COR-L47 (cell line): ENCODE results near the gene LPO.
A peak's percentile ranks its signal among the peaks of the same experiment; 100 is the strongest.

Experiments
- DNase-seq: peaks from one replicate; lab custom pipeline; 2025; lab: John Stamatoyannopoulos, UW

The LPO gene

DNA sequence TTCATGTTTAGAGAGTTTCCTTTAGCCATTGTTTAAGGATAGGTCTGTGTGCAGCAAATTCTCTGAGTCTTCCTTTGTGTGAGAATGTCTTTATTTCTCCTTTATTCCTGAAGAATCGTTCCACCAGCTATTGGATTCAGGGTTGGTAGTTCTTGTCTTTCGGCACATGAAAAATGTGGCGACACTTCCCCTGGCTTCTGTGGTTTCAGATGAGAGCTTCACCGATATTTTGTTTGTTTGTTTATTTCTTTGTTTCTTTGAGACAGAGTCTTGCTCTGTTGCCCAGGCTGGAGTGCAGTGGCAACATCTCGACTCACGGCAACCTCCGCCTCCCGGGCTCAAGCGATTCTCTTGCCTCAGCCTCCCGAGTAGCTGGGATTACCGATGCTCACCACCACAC lies 23.8 kb downstream of the LPO start:
- no peak for DNase-seq

GRCh38 chr17:58263773-58264172 lies 25.4 kb downstream of the LPO start:
- no peak for DNase-seq

GRCh38 chr17:58264407-58265103 lies 26.2 kb downstream of the LPO start:
- no peak for DNase-seq

GRCh38 chr17:58265271-58265670 lies 26.9 kb downstream of the LPO start:
- DNase-seq = no peak

DNA sequence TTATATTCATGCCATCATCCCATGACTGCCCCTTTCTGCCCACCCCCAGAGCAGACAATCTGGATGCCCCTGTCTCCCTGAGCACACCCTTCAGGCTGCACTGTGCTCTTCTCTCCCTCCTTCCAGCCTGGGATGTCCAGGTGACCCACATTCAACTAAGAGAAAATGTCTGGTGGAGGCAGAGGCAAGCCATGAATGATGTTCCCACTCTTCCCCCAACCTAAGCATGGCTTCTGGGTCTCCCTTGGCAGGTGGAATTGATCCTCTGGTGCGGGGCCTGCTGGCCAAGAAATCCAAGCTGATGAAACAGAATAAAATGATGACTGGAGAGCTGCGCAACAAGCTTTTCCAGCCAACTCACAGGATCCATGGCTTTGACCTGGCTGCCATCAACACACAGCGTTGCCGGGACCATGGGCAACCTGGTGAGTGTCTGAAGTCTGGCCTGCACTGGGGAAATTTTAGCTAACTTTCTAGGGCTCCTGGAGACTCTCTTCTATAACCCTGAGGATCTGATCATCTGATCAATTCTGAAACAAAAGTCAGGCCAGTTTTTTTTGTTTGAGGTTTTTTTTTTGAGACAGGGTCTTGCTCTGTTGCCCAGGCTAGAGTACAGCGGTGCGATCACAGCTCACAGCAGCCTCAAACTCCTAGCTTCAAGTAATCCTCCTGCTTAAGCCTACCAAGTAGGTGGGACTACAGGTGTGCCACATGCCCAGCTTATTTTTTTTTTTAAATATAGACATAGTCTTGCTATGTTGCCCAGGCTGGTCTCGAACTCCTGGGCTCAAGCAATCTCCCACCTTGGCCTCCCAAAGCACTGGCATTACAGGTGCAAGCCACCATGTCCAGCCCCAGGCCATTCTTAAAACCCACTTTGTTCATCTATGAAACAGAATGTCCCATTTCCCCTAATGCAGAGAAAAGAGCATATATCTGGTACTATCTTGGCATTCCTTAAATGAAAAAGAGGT lies 27.8 kb downstream of the LPO start:
- DNase-seq = no peak

- no peak for DNase-seq
Observed at GRCh38 chr17:58267347-58268324, 29.3 kb downstream of the LPO start.

- no peak for DNase-seq
Observed at GRCh38 chr17:58268326-58268725, 29.9 kb downstream of the LPO start.

DNA sequence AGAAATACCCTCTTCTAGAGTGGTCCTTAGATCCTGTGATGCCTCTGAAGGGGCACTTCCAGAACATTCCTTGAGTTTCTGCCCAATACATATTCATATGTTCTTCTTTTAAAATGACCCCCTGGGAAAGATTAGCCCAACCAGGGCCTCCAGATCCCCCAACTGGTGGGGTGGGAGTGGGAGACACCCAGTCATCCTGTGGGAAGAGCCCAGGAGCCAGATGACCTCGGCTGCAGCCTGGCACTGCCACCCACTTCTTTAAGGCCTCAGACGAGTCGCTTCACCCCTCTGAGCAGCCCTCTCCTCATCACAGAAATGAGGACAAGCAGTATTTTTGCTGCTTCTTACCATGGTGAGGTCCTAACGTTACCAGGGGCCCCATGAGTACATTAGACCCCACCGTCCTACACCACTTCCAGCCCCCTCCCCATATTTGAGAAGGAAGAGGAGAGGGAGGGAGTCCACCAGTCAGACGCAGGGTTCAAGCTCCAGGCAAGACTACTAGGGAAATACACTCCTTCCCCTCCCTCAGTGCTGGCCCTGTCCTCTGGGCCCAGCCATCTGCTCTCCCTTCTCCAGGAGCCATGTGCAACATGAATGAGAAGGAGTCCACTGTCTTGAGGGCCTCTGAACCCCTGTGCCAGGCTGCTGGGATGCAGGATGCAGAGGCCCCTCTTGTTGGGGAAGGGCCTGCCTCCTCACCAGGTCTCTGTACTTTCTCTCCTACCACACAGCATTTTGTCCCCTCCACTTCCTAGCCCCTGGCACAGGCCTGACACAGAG lies 30.6 kb downstream of the LPO start:
- DNase-seq = no peak

GRCh38 chr17:58269557-58270291 lies 31.3 kb downstream of the LPO start:
- DNase-seq = no peak

- peak; percentile 4 for DNase-seq
Observed at GRCh38 chr17:58270476-58271215, 32.3 kb downstream of the LPO start.

DNA sequence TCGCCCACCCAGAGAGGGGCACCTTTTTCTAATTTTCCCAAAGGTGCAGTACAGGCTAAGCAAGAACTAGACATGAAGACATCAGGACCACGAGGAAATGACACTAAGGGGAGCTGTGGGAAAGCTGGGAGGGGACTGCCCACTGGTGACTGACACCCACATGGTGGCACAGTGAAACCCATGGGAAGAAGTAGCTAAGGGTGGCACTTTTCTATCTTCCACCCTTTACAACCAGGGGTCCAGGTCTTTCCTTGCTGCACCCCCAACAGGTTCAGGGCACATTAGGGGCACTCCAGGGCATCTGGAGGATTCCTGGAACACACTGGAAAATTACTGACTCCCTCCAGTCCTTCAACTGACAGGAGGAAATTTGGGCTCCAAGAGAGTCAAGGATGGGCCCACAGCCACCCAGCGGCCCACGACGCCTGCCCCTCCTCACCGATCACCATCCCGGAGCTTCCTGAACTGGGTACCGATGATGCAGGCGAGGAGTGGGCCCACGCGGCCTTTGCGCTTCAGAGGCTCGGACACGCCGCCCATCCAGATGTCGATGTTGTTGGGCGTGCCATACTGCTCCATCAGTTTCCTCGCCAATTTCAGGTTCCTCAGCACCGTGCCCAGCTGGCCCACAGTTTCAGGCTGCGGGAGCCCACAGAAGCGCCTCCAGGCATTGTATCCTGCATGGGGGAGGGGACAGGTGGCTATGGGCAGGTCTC lies 33.0 kb downstream of the LPO start:
- no peak for DNase-seq

- DNase-seq = no peak
Observed at GRCh38 chr17:58272367-58273280, 34.2 kb downstream of the LPO start.

DNA sequence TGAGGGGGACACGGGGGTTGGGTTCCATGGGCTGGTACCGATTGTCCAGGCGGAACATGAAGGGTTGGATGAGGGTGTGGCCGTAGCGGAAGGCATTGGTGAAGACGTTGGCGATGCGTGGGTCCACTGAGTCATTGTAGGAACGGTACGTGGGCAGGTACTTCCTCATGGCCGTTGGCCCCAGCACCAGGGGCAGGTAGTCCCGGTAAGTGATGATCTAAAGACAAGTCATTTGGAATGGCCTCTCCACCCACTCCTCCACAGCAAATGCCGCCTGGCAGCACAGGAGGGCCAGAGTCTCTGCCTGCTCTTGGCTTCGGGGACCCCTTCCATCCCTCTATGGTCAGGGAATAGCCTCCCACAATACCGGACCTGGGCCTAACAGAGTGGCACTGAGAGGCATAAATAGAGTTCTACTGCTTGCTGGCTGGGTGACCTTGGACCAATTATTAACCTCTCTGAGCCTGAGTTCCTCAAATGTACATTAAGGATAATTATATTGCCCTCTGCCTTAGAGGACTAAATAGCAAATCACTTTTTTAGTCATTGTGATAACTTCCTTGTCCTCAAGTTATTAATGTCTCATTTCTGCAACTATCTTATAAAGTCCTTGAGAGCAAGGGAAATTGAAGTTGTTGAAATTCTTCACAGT lies 35.2 kb downstream of the LPO start:
- DNase-seq = no peak

- no peak for DNase-seq
Observed at GRCh38 chr17:58275417-58275816, 37.0 kb downstream of the LPO start.

GRCh38 chr17:58276423-58276822 lies 38.0 kb downstream of the LPO start:
- no peak for DNase-seq

GRCh38 chr17:58277107-58277801 lies 38.9 kb downstream of the LPO start:
- no peak for DNase-seq
